HG02840 (cell line): ENCODE data around the gene PARD3.
"Not testable (repeated sequence)": the region's sequence is repeated elsewhere in the genome, so short reads cannot be mapped to it uniquely, and the experiment has no call there.

Experiments used
- ATAC-seq: cut with Tn5 transposase; IDR thresholded peaks from one replicate; pipeline ENCODE4 v1.9.1; 2021; ENCODE audit warnings: mild to moderate bottlenecking, moderate library complexity, moderate number of reproducible peaks; ENCODE audit not compliant: unreplicated experiment, low FRiP score

Gene PARD3

GRCh38 chr10:34415039-34415438 lies 400.1 kb downstream of the PARD3 start:
- ATAC-seq = no peak

GRCh38 chr10:34413756-34414587 lies 401.1 kb downstream of the PARD3 start:
- no peak for ATAC-seq

GRCh38 chr10:34413214-34413613 lies 401.9 kb downstream of the PARD3 start:
- no peak for ATAC-seq

GRCh38 chr10:34408956-34409355 lies 406.1 kb downstream of the PARD3 start:
- no peak for ATAC-seq

- ATAC-seq = no peak
Observed at GRCh38 chr10:34408381-34408780, 406.7 kb downstream of the PARD3 start.

GRCh38 chr10:34407324-34407805 lies 407.7 kb downstream of the PARD3 start:
- ATAC-seq = no peak

- no peak for ATAC-seq
Observed at GRCh38 chr10:34406463-34407323, 408.4 kb downstream of the PARD3 start.

- no peak for ATAC-seq
Observed at GRCh38 chr10:34405611-34406462, 409.3 kb downstream of the PARD3 start.

GRCh38 chr10:34403512-34403911 lies 411.6 kb downstream of the PARD3 start:
- no peak for ATAC-seq

GRCh38 chr10:34400075-34400474 lies 415.0 kb downstream of the PARD3 start:
- ATAC-seq = no peak

GRCh38 chr10:34399013-34399412 lies 416.1 kb downstream of the PARD3 start:
- ATAC-seq = no peak

GRCh38 chr10:34397324-34397723 lies 417.8 kb downstream of the PARD3 start:
- no peak for ATAC-seq

GRCh38 chr10:34396663-34397062 lies 418.4 kb downstream of the PARD3 start:
- ATAC-seq = no peak

GRCh38 chr10:34392641-34393170 lies 422.4 kb downstream of the PARD3 start:
- ATAC-seq = no peak

GRCh38 chr10:34391168-34391567 lies 423.9 kb downstream of the PARD3 start:
- ATAC-seq = not testable (repeated sequence)

GRCh38 chr10:34389801-34390200 lies 425.3 kb downstream of the PARD3 start:
- no peak for ATAC-seq

- no peak for ATAC-seq
Observed at GRCh38 chr10:34386921-34387320, 428.2 kb downstream of the PARD3 start.

GRCh38 chr10:34384372-34384771 lies 430.7 kb downstream of the PARD3 start:
- no peak for ATAC-seq

GRCh38 chr10:34382626-34383025 lies 432.5 kb downstream of the PARD3 start:
- no peak for ATAC-seq

- ATAC-seq = no peak
Observed at GRCh38 chr10:34380856-34381255, 434.2 kb downstream of the PARD3 start.
